22Rv1 (cell line): ENCODE results near the gene KCNK10.

Experiments
- ZFX ChIP-seq: fragments of 450-650 bp; IDR thresholded peaks from 2 replicates; pipeline ENCODE4 v1.6.1; 2017; ENCODE audit warnings: antibody characterized with exemption, borderline replicate concordance
- TF ChIP-seq, protein P1 (sequence below): fragments of 450-650 bp; IDR thresholded peaks from 2 replicates; pipeline ENCODE4 v1.5.1; 2017; ENCODE audit warnings: mild to moderate bottlenecking

DNA sequence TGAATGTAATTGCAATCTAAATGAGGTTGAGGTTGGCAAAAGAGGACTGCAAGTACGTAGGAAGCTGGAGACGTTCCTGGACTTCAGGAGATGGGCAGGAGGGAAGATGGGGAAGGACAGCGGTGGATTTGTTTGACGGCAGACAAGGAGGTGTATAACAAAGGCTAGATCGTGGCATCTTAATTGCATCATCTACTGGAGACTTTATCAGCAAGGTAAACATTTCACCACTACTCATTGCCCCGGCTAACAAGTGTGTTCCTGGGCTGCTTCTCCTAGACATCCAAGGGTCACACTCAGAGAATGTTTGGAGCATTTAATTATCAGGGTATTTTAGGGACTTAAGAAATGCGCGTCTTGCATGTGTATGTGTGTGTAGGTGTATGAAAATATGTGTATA lies 128.5 kb downstream of the KCNK10 start:
- TF ChIP-seq, protein P1, sequence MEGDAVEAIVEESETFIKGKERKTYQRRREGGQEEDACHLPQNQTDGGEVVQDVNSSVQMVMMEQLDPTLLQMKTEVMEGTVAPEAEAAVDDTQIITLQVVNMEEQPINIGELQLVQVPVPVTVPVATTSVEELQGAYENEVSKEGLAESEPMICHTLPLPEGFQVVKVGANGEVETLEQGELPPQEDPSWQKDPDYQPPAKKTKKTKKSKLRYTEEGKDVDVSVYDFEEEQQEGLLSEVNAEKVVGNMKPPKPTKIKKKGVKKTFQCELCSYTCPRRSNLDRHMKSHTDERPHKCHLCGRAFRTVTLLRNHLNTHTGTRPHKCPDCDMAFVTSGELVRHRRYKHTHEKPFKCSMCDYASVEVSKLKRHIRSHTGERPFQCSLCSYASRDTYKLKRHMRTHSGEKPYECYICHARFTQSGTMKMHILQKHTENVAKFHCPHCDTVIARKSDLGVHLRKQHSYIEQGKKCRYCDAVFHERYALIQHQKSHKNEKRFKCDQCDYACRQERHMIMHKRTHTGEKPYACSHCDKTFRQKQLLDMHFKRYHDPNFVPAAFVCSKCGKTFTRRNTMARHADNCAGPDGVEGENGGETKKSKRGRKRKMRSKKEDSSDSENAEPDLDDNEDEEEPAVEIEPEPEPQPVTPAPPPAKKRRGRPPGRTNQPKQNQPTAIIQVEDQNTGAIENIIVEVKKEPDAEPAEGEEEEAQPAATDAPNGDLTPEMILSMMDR = no peak
- TF ChIP-seq ZFX = no peak
